Body of pancreas (tissue), 4 donors: ENCODE measurements around the gene SMAD4. TPM values are rescaled to one million over a fixed set of nuclear protein-coding genes. Genes with fewer than 3 reads are reported as not detected.
A peak's percentile ranks its signal among the peaks of the same experiment; 100 is the strongest.

Source experiments
- ATAC-seq: fragments of 150-250 bp; one replicate; pipeline ENCODE4 v1.9.1; 2016
- DNase-seq, 4 donors: peaks; one replicate each; pipeline ENCODE4 v3.0.0-alpha.2; 2019
- H3K27ac ChIP-seq, 4 donors: fragments of 200-600 bp; sonication (generic); 1 replicate in 3 of 4; 2 replicates in 1 of 4; pipeline versions ENCODE4 v1.5.1 to v1.6.1; 2016 to 2019; ENCODE audit warnings: mild to moderate bottlenecking in 1 of 4, mixed read lengths in 1 of 4, moderate library complexity in 1 of 4
- H3K27me3 ChIP-seq, 2 donors: fragments of 200-600 bp; sonication (generic); one replicate each; pipeline ENCODE4 v1.6.0; 2016; ENCODE audit warnings: mild to moderate bottlenecking in 1 of 2
- H3K36me3 ChIP-seq, 2 donors: fragments of 200-600 bp; sonication (generic); replicated peaks in 1 of 2; 2 replicates each; pipeline ENCODE4 v1.5.1; 2016; ENCODE audit warnings: low read depth in 2 of 2; ENCODE audit not compliant: insufficient read depth in 1 of 2
- H3K4me1 ChIP-seq: fragments of 200-600 bp; sonication (generic); one replicate; pipeline ENCODE4 v1.6.0; 2016
- H3K4me3 ChIP-seq, 2 donors: fragments of 200-600 bp; sonication (generic); 1 replicate in 1 of 2; 2 replicates in 1 of 2; pipeline ENCODE4 v1.5.1; 2016 to 2019
- H3K9me3 ChIP-seq, 3 donors: fragments of 200-600 bp; sonication (generic); 1 replicate in 2 of 3; 2 replicates in 1 of 3; pipeline ENCODE4 v1.5.1; 2016
- POLR2A ChIP-seq, 3 donors: fragments of 450-650 bp; IDR thresholded peaks; one replicate each; pipeline ENCODE4 v1.6.1; 2016; ENCODE audit warnings: antibody characterized with exemption in 3 of 3, mild to moderate bottlenecking in 2 of 3
- WGBS, 2 donors: methylation state at CpG; one replicate each; pipeline ENCODE4 v1.1.5; 2017; 5-methylcytosine and 5-hydroxymethylcytosine counted together
- intact Hi-C: fragments of 100-400 bp; cut with DNase I; formaldehyde crosslinking; loops from one replicate; pipeline ENCODE4 v1.15.1; 2023
- total RNA-seq, 2 donors: library from RNA; depleted of rRNA; stranded (reverse); fragments of >200 nt; gene quantifications; one replicate each; pipeline ENCODE4 v1.1.0, GENCODE V29; 2016
- TF ChIP-seq, protein P1 (sequence below), 7 experiments: fragments of 450-650 bp in 4 of 7; fragments of 200-600 bp in 3 of 7; sonication (generic) in 3 of 7; IDR thresholded peaks; one replicate each; pipeline ENCODE4 v1.5.1; 2016 to 2019; ENCODE audit warnings: antibody characterized with exemption in 7 of 7

Gene SMAD4
- total RNA-seq, 2 donors from 2014 or later = 78.6 to 173 TPM

DNA sequence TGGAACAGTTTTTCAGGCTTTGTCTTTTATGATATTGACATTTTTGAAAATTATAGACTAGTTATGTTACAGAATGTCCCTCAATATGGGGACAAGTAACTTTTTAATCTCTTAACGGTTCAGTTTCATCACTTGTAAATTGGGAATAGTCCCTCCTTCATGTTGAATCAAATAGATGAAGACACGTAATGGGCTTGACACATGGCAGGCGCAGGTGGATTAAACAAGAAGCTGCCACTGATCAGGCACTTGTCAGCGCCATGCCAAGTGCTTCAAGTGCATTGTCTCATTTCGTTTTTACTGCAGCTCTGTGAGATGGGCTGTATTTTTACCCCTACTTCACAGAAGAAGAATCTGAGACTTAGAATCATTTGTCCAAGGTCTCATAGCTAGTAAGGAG is 9.5 kb upstream of the SMAD4 start:
- Histone ChIP-seq H3K27me3 (no peaks in the 10 kb centered on the region), H3K36me3 (no peaks in the 10 kb centered on the region), H3K9me3 (no peaks in the 10 kb centered on the region), H3K4me1 (no peaks in the 10 kb centered on the region), H3K4me3 (no peak overlapping the region), H3K27ac (no peak overlapping the region)
- TF ChIP-seq, protein P1, sequence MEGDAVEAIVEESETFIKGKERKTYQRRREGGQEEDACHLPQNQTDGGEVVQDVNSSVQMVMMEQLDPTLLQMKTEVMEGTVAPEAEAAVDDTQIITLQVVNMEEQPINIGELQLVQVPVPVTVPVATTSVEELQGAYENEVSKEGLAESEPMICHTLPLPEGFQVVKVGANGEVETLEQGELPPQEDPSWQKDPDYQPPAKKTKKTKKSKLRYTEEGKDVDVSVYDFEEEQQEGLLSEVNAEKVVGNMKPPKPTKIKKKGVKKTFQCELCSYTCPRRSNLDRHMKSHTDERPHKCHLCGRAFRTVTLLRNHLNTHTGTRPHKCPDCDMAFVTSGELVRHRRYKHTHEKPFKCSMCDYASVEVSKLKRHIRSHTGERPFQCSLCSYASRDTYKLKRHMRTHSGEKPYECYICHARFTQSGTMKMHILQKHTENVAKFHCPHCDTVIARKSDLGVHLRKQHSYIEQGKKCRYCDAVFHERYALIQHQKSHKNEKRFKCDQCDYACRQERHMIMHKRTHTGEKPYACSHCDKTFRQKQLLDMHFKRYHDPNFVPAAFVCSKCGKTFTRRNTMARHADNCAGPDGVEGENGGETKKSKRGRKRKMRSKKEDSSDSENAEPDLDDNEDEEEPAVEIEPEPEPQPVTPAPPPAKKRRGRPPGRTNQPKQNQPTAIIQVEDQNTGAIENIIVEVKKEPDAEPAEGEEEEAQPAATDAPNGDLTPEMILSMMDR (IDR thresholded peaks at IDR 0.05) = no peak
- no peak for TF ChIP-seq POLR2A (IDR thresholded peaks at IDR 0.05)
- ATAC-seq (no peak), DNase-seq (no peak)
- intact Hi-C loops = no loop called here
- 81 to 82% methylated on average over 5 of the region's 5 CpGs for WGBS, 2 donors

DNA sequence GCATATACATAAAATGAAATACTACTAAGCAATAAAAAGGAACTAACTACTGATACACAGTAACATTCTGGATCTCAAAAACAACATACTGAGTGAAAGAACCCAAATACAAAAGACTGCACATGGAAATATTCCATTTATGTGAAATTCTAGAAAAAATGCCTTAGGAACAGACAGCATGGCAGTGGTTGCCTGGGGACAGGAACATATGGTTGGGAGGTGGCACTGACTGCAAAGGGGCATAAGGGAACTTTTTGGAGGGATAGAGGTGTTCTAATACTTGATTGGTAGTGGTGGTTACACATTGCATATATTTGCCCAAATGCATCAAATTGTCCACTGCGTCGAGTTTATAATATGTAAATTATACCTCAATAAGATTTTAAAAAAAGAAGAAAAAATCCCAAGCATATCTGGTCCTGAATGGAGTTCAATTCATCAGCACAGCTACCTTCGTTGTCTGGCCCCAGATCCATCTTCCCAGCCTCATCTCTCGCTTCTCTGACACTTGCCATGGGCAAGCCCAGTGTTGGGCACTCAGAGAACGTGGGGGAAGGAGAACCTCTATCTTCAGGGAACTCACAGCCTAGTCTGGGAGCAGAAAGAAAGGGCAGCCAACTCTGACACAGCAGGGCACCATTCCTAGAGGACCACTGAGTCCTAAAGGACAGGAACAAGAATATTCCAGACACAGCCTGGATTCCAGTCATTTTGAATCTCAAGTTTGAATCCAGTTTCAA is 8.6 kb upstream of the SMAD4 start:
- no peaks in the 10 kb centered on the region for H3K4me1 ChIP-seq
- intact Hi-C loops = no loop called here
- no peak overlapping the region for H3K27ac ChIP-seq
- TF ChIP-seq POLR2A (IDR thresholded peaks at IDR 0.05) = no peak
- TF ChIP-seq, protein P1 (IDR thresholded peaks at IDR 0.05) = no peak
- 92 to 93% methylated on average over 5 of the region's 5 CpGs for WGBS, 2 donors
- no peaks in the 10 kb centered on the region for H3K9me3 ChIP-seq
- ATAC-seq = no peak
- H3K27me3 ChIP-seq = no peaks in the 10 kb centered on the region
- no peak overlapping the region for H3K4me3 ChIP-seq
- no peak for DNase-seq
- no peaks in the 10 kb centered on the region for H3K36me3 ChIP-seq

DNA sequence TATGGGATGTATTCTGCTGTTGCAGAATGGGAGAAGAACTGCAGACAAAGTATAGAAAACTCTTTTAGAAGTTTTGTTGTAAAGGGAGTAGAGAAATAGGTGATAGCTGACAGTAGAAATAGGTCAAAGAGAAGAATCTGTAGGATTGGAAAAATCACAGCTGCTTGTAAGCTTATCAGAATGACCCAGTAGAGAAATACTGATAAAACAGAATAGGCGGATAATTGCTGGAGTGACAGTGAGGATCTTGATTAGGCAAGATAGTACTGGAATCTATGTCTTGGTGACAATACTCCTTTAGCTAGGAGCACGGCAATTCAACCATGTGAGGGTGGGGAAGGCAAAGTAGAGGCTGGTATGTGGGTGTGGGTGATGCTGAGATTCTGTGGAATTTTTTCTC is 4.5 kb upstream of the SMAD4 start:
- DNase-seq (no peak), ATAC-seq (no peak)
- Histone ChIP-seq H3K9me3 (no peaks in the 10 kb centered on the region), H3K4me3 (no peak overlapping the region), H3K27me3 (no peaks in the 10 kb centered on the region), H3K27ac (no peak overlapping the region), H3K36me3 (no peaks in the 10 kb centered on the region), H3K4me1 (peaks cover 22% of the 10 kb centered on the region)
- WGBS, 2 donors = 74 to 77% methylated on average over 2 of the region's 2 CpGs
- no peak for TF ChIP-seq POLR2A (IDR thresholded peaks at IDR 0.05)
- TF ChIP-seq, protein P1 (IDR thresholded peaks at IDR 0.05) = no peak
- intact Hi-C loops = no loop called here

DNA sequence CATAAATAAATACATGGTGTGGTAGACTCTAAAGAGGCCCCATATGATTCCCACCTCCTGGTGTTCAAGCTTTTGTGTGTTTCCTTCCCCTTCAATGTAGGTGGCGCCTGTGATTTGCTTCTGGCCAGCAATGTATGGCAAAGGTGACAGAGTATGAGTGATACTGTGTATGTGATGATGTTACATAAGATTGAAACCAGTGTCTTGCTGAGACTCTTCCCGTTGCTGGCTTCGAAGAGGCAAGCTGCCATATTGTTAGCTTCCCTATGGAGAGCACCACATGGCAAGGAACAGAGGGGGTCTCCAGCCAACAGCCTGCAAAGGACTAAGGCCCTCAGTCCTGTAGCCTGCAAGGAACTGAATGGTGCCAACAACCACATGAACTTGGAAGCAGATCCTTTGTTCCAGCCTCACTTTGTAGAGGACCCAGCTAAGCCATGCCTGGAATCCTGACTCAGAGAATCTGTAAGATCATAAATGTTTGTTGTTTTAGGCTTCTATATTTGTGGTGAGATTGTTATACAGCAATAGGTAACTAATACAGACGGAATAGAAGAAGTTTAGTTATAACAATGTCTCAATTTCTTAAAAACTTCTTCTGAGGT is 1.7 kb upstream of the SMAD4 start:
- ATAC-seq (no peak), DNase-seq (no peak)
- Histone ChIP-seq H3K4me1 (peaks cover 45% of the 10 kb centered on the region), H3K4me3 (no peak overlapping the region), H3K9me3 (no peaks in the 10 kb centered on the region), H3K27me3 (no peaks in the 10 kb centered on the region), H3K36me3 (no peaks in the 10 kb centered on the region), H3K27ac (no peak overlapping the region)
- TF ChIP-seq, protein P1 (IDR thresholded peaks at IDR 0.05) = no peak
- intact Hi-C loops = no loop called here
- 79 to 88% methylated on average over 4 of the region's 4 CpGs for WGBS, 2 donors

DNA sequence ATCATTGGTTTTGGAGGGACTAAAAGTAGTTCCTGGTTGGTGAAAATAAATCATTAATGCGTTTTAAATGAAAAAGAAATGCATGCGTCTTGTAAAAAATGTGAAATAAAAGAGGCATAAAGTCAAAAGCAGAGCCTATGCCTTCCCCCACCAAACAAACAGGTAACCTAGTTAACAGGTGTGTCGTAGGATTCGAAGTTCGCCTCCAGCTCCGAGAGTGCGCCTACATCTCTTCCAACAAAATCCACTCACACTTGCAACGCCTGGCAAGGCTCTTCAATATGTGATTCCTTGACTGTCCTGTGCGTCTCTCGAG is 677 bp upstream of the SMAD4 start:
- no peaks in the 10 kb centered on the region for H3K9me3 ChIP-seq
- 4 to 6% methylated on average over 10 of the region's 10 CpGs for WGBS, 2 donors
- H3K4me3 ChIP-seq = peak overlapping the region in 1 of 2 donors; percentile 40
- DNase-seq = no peak
- no peaks in the 10 kb centered on the region for H3K36me3 ChIP-seq
- H3K4me1 ChIP-seq = peaks cover 53% of the 10 kb centered on the region
- intact Hi-C loops = no loop called here
- no peaks in the 10 kb centered on the region for H3K27me3 ChIP-seq
- TF ChIP-seq POLR2A (IDR thresholded peaks at IDR 0.05) = no peak
- TF ChIP-seq, protein P1 (IDR thresholded peaks at IDR 0.05) = no peak
- ATAC-seq = no peak
- peak overlapping the region; percentile 95 to 98 (median 98) for H3K27ac ChIP-seq
